GM12878 (cell line): ENCODE measurements around the gene PHF23.

ENCODE experiments used
- ATF2 ChIP-seq: IDR thresholded peaks from 2 replicates; pipeline ENCODE4 v1.6.1; 2012; ENCODE audit warnings: low read length, inconsistent platforms
- ATF3 ChIP-seq: IDR thresholded peaks from 2 replicates; pipeline ENCODE4 v1.6.1; 2011; ENCODE audit warnings: low read depth, mild to moderate bottlenecking, low read length, moderate library complexity, borderline replicate concordance; ENCODE audit errors: extremely low read depth
- CEBPZ ChIP-seq: fragments of 150-350 bp; IDR thresholded peaks from 2 replicates; pipeline ENCODE4 v1.6.1; 2016; ENCODE audit warnings: low read depth, low read length
- CTCF ChIP-seq, 3 experiments: IDR thresholded peaks in 2 of 3; conservative IDR thresholded peaks in 1 of 3; 2 replicates each; pipeline ENCODE4 v1.5.1; 2011; ENCODE audit warnings: low read depth in 3 of 3, low read length in 3 of 3, mild to moderate bottlenecking in 3 of 3, control low read depth in 2 of 3, moderate library complexity in 2 of 3, inconsistent platforms in 1 of 3, mixed read lengths in 1 of 3; ENCODE audit not compliant: control insufficient read depth in 2 of 3, insufficient read depth in 1 of 3; ENCODE audit errors: extremely low read depth in 1 of 3
- EGR1 ChIP-seq, 2 experiments: IDR thresholded peaks; 1 replicate in 1 of 2; 2 replicates in 1 of 2; pipeline ENCODE4 v1.6.1; 2011 to 2012; ENCODE audit warnings: low read depth in 2 of 2, low read length in 2 of 2, borderline replicate concordance in 1 of 2, mild to moderate bottlenecking in 1 of 2, moderate library complexity in 1 of 2
- ESRRA ChIP-seq: IDR thresholded peaks from 2 replicates; pipeline ENCODE4 v1.6.1; 2012; ENCODE audit warnings: mild to moderate bottlenecking, low read length, improper control_type of control experiment
- HDGF ChIP-seq: fragments of 450-650 bp; IDR thresholded peaks from 2 replicates; pipeline ENCODE4 v1.6.1; 2016; ENCODE audit warnings: antibody characterized with exemption
- MYC ChIP-seq: IDR thresholded peaks from 2 replicates; pipeline ENCODE4 v1.6.1; 2011; ENCODE audit warnings: mild to moderate bottlenecking, low read length, moderate library complexity, inconsistent platforms; ENCODE audit not compliant: insufficient read depth, insufficient replicate concordance, insufficient read length, severe bottlenecking
- NR2C2 ChIP-seq: IDR thresholded peaks from 2 replicates; pipeline ENCODE4 v1.6.1; 2011; ENCODE audit warnings: borderline replicate concordance, low read depth; ENCODE audit not compliant: control insufficient read depth, insufficient read length
- POLR2A ChIP-seq: IDR thresholded peaks from 2 replicates; pipeline ENCODE4 v1.6.1; 2011; ENCODE audit warnings: low read depth, mild to moderate bottlenecking, low read length
- POU2F2 ChIP-seq: IDR thresholded peaks from 3 replicates; pipeline ENCODE4 v1.6.1; 2011; ENCODE audit warnings: low read depth, mild to moderate bottlenecking, low read length, borderline replicate concordance
- TCF7 ChIP-seq: IDR thresholded peaks from 2 replicates; pipeline ENCODE4 v1.6.1; 2014; ENCODE audit warnings: antibody characterized with exemption, borderline replicate concordance
- ZNF24 ChIP-seq: fragments of 450-650 bp; IDR thresholded peaks from 2 replicates; pipeline ENCODE4 v1.6.1; 2017; ENCODE audit warnings: antibody characterized with exemption, mild to moderate bottlenecking
- ZNF274 ChIP-seq: IDR thresholded peaks from one replicate; pipeline ENCODE4 v1.8.0; 2011; ENCODE audit not compliant: insufficient read length, insufficient read depth

GRCh38 chr17:7217113-7217987, 21.9 kb downstream of the PHF23 start:
- TF ChIP-seq POLR2A (no peak), EGR1 (IDR thresholded peaks at IDR 0.05; ENCODE audit: borderline replicate concordance in 1 of 2, low read depth in 2 of 2, low read length in 2 of 2) (no peak), CTCF (IDR thresholded peaks at IDR 0.05 in 2 of 3, conservative IDR thresholded peaks at IDR 0.05 in 1 of 3; ENCODE audit: control insufficient read depth in 2 of 3, extremely low read depth in 1 of 3, insufficient read depth in 1 of 3, low read depth in 3 of 3, low read length in 3 of 3) (no peak), NR2C2 (no peak), ATF3 (no peak), CEBPZ (no peak), TCF7 (no peak), POU2F2 (no peak), ZNF274 (no peak), ZNF24 (no peak), MYC (no peak), ESRRA (no peak), HDGF (peak; percentile 57; the same call in 1 of the 2 replicates), ATF2 (no peak)
